GM12878 (cell line): Measurements from ENCODE around the gene RAD9A. TPM values are rescaled to one million over a fixed set of nuclear protein-coding genes. Genes with fewer than 3 reads are reported as not detected.

Experiments used
- BMI1 ChIP-seq: fragments of 450-650 bp; IDR thresholded peaks from 2 replicates; pipeline ENCODE4 v1.6.1; 2016; ENCODE audit warnings: mild to moderate bottlenecking, moderate library complexity, borderline replicate concordance
- CBX5 ChIP-seq: sonication (generic); IDR thresholded peaks from 2 replicates; pipeline ENCODE4 v1.6.1; 2016; ENCODE audit warnings: low read depth, moderate library complexity, mild to moderate bottlenecking, inconsistent platforms
- CEBPZ ChIP-seq: fragments of 150-350 bp; IDR thresholded peaks from 2 replicates; pipeline ENCODE4 v1.6.1; 2016; ENCODE audit warnings: low read depth, low read length
- FOXK2 ChIP-seq: fragments of 450-650 bp; IDR thresholded peaks from 2 replicates; pipeline ENCODE4 v1.6.1; 2017; ENCODE audit warnings: mild to moderate bottlenecking, moderate library complexity
- ZNF274 ChIP-seq: IDR thresholded peaks from one replicate; pipeline ENCODE4 v1.8.0; 2011; ENCODE audit not compliant: insufficient read length, insufficient read depth
- ZNF592 ChIP-seq: fragments of 450-650 bp; IDR thresholded peaks from 2 replicates; pipeline ENCODE4 v1.6.1; 2017; ENCODE audit warnings: mild to moderate bottlenecking, moderate library complexity
- polyA plus RNA-seq, 11 experiments: library from polyadenylated mRNA; depleted of rRNA in 4 of 11; unstranded in 6 of 11; stranded (reverse) in 5 of 11; fragments of >200 nt; fragmentation: Nextera tagmentation in 4 of 11; fragmentation: Illumina TruSeq in 1 of 11; extraction: Ambion mirVana in 4 of 11; extraction: Trizol in 1 of 11; gene quantifications; 1 replicate in 1 of 11; 2 replicates in 10 of 11; pipeline versions ENCODE4 v1.2.1 to v1.2.3, GENCODE V29; 2011 to 2016; ENCODE audit warnings: inconsistent platforms in 2 of 11, missing spikeins in 2 of 11, low read depth in 1 of 11
- total RNA-seq, 4 experiments: library from RNA; depleted of rRNA in 3 of 4; stranded (reverse); fragments of >200 nt in 3 of 4; fragmentation: Illumina TruSeq in 1 of 4; extraction: Trizol in 1 of 4; gene quantifications; 2 replicates each; pipeline versions ENCODE4 v1.2.1 to v1.2.3, GENCODE V29; 2013 to 2021

Gene RAD9A
- total and polyA plus RNA-seq, 10 of the 15 experiments (the other 5 are each of a cell fraction or from before 2014, with no cell fraction given) = 1.1 to 36.2 (median 19.8) TPM

- no peak for TF ChIP-seq CEBPZ
- no peak for TF ChIP-seq FOXK2
- no peak for TF ChIP-seq BMI1
- TF ChIP-seq ZNF274 = no peak
- no peak for TF ChIP-seq ZNF592
- TF ChIP-seq CBX5 = no peak
These were observed 43.4 kb downstream of the RAD9A start (continued) for GRCh38 chr11:67435031-67435726.
